A673 (cell line): ENCODE data around the gene C1orf122. TPM values are rescaled to one million over a fixed set of nuclear protein-coding genes. Genes with fewer than 3 reads are reported as not detected.

Source experiments
- BruUV-seq: library from RNA; stranded (reverse); fragments of 400-500 nt; replicated peaks from 2 replicates; lab custom pipeline; 2021; lab: Mats Ljungman, UMichigan
- CTCF ChIA-PET: fragments of 300-600 bp; sonication (Branson Sonifier 250); formaldehyde crosslinking; loops from one replicate; lab custom pipeline; 2022; ENCODE audit warnings: antibody characterized with exemption; lab: Charles Lee
- POLR2A ChIA-PET: fragments of 300-600 bp; sonication (Branson Sonifier 250); formaldehyde crosslinking; loops from one replicate; lab custom pipeline; 2022; ENCODE audit warnings: antibody characterized with exemption; ENCODE audit not compliant: low non-redundant PET; lab: Charles Lee
- DNase-seq: peaks from one replicate; pipeline ENCODE4 v3.0.0-alpha.2; 2015; ENCODE audit warnings: low spot score
- H3K27ac ChIP-seq: fragments of 200-600 bp; sonication (generic); 2 replicates; pipeline ENCODE4 v1.5.1; 2016; ENCODE audit warnings: mixed run types, low read depth, mild to moderate bottlenecking, mixed read lengths, antibody characterized with exemption, low read length; ENCODE audit not compliant: poor library complexity, severe bottlenecking
- H3K27me3 ChIP-seq: fragments of 200-600 bp; sonication (generic); replicated peaks from 2 replicates; pipeline ENCODE4 v1.6.1; 2017; ENCODE audit warnings: mixed run types, low read depth, mild to moderate bottlenecking, mixed read lengths, antibody characterized with exemption, low read length; ENCODE audit not compliant: insufficient read depth, poor library complexity
- H3K36me3 ChIP-seq: fragments of 200-600 bp; sonication (generic); 2 replicates; pipeline ENCODE4 v1.6.1; 2016; ENCODE audit warnings: mixed run types, mild to moderate bottlenecking, mixed read lengths, antibody characterized with exemption, low read length; ENCODE audit not compliant: insufficient read depth, poor library complexity, severe bottlenecking
- H3K4me1 ChIP-seq: fragments of 200-600 bp; sonication (generic); 2 replicates; pipeline ENCODE4 v1.6.1; 2017; ENCODE audit warnings: mixed run types, mild to moderate bottlenecking, mixed read lengths, antibody characterized with exemption, low read length; ENCODE audit not compliant: insufficient read depth, poor library complexity, severe bottlenecking
- H3K4me3 ChIP-seq: fragments of 200-600 bp; sonication (generic); 2 replicates; pipeline ENCODE4 v1.5.1; 2016; ENCODE audit warnings: low read depth, mixed run types, mild to moderate bottlenecking, mixed read lengths, low read length; ENCODE audit not compliant: poor library complexity, severe bottlenecking
- H3K9me3 ChIP-seq: fragments of 200-600 bp; sonication (generic); 2 replicates; pipeline ENCODE4 v1.6.1; 2016; ENCODE audit warnings: mixed run types, low read depth, mild to moderate bottlenecking, mixed read lengths, antibody characterized with exemption, low read length; ENCODE audit not compliant: poor library complexity, severe bottlenecking
- CTCF ChIP-seq: fragments of 300-800, 200-600 bp; sonication (generic); conservative IDR thresholded peaks from 2 replicates; pipeline ENCODE4 v1.5.1; 2017; ENCODE audit warnings: low read depth, mild to moderate bottlenecking, antibody characterized with exemption, low read length, moderate library complexity, mixed read lengths
- EZH2 ChIP-seq: fragments of 200-600 bp; sonication (generic); IDR thresholded peaks from 2 replicates; pipeline ENCODE4 v1.6.1; 2017; ENCODE audit warnings: borderline replicate concordance, low read depth, mild to moderate bottlenecking, mixed read lengths, antibody characterized with exemption, low read length; ENCODE audit not compliant: poor library complexity, severe bottlenecking
- intact Hi-C: fragments of 100-400 bp; cut with micrococcal nuclease; formaldehyde crosslinking; loops from one replicate; pipeline ENCODE4 v1.10.0; 2022; ENCODE audit not compliant: unreplicated experiment
- total RNA-seq: library from RNA; stranded (reverse); gene quantifications from 2 replicates; pipeline ENCODE4 v1.2.3, GENCODE V29; 2021

The C1orf122 gene
- total RNA-seq, 1 experiment from 2014 or later: 31.0 TPM

GRCh38 chr1:37845786-37846185 is 38.2 kb downstream of the C1orf122 start:
- ChIA-PET POLR2A (no interaction called here), CTCF (no interaction called here)
- H3K27ac ChIP-seq: no peak overlapping the region
- intact Hi-C loops: no loop called here
- no peaks in the 10 kb centered on the region for H3K4me1 ChIP-seq
- H3K4me3 ChIP-seq: no peak overlapping the region
- H3K36me3 ChIP-seq: peaks cover 4% of the 10 kb centered on the region
- H3K9me3 ChIP-seq: no peaks in the 10 kb centered on the region
- no TSS peak for BruUV-seq
- DNase-seq: no peak
- TF ChIP-seq CTCF: no peak
- TF ChIP-seq EZH2: no peak
- no peaks in the 10 kb centered on the region for H3K27me3 ChIP-seq

- POLR2A ChIA-PET: no interaction called here
- CTCF ChIA-PET: interaction anchor here (1.0 kb wide), 1 partner anchor 13 kb away, joined by 3 read pairs; no protein-coding TSS in a partner anchor
Observed at GRCh38 chr1:37846647-37847339, 39.2 kb downstream of the C1orf122 start.

GRCh38 chr1:37849480-37849879 is 41.9 kb downstream of the C1orf122 start:
- Histone ChIP-seq H3K36me3 (peaks cover 4% of the 10 kb centered on the region), H3K4me3 (no peak overlapping the region), H3K27me3 (no peaks in the 10 kb centered on the region), H3K4me1 (no peaks in the 10 kb centered on the region), H3K27ac (no peak overlapping the region), H3K9me3 (no peaks in the 10 kb centered on the region)
- DNase-seq: no peak
- TF ChIP-seq EZH2 (no peak), CTCF (no peak)
- CTCF ChIA-PET: no interaction called here
- POLR2A ChIA-PET: no interaction called here
- intact Hi-C loops: no loop called here
- BruUV-seq: no TSS peak

More at GRCh38 chr1:37846647-37847339, 39.2 kb downstream of the C1orf122 start:
- H3K36me3 ChIP-seq: peaks cover 4% of the 10 kb centered on the region
- H3K4me1 ChIP-seq: no peaks in the 10 kb centered on the region
- intact Hi-C loops: no loop called here
- BruUV-seq: no TSS peak
- no peak overlapping the region for H3K27ac ChIP-seq
- H3K9me3 ChIP-seq: no peaks in the 10 kb centered on the region
- no peak for TF ChIP-seq CTCF
- TF ChIP-seq EZH2: no peak
- H3K4me3 ChIP-seq: no peak overlapping the region
- H3K27me3 ChIP-seq: no peaks in the 10 kb centered on the region
- DNase-seq: no peak
